HepG2 (cell line): Measurements from ENCODE around the gene GPR137. TPM values are rescaled to one million over a fixed set of nuclear protein-coding genes. Genes with fewer than 3 reads are reported as not detected.

Source experiments
- AHR ChIP-seq: IDR thresholded peaks from 2 replicates; pipeline ENCODE4 v1.6.1; 2018; ENCODE audit warnings: missing genetic modification reagents, missing compliant biosample characterization
- ARHGAP35 ChIP-seq: sonication (generic); formaldehyde crosslinking; IDR thresholded peaks from 2 replicates; pipeline ENCODE4 v1.9.0; 2022; ENCODE audit warnings: mild to moderate bottlenecking, inconsistent platforms, moderate library complexity, missing genetic modification reagents, borderline replicate concordance
- BRD4 ChIP-seq: sonication (generic); formaldehyde crosslinking; IDR thresholded peaks from 2 replicates; pipeline ENCODE4 v1.4.0; 2020; ENCODE audit warnings: missing genetic modification reagents
- ELF3 ChIP-seq: IDR thresholded peaks from 2 replicates; pipeline ENCODE4 v1.6.1; 2016; ENCODE audit warnings: missing genetic modification reagents, missing compliant biosample characterization
- NAIF1 ChIP-seq: sonication (generic); formaldehyde crosslinking; IDR thresholded peaks from 2 replicates; pipeline ENCODE4 v1.5.0; 2020; ENCODE audit warnings: mild to moderate bottlenecking, missing genetic modification reagents, borderline replicate concordance
- SETDB1 ChIP-seq: sonication (generic); formaldehyde crosslinking; IDR thresholded peaks from 2 replicates; pipeline ENCODE4 v1.5.1; 2020; ENCODE audit warnings: missing genetic modification reagents, mild to moderate bottlenecking, borderline replicate concordance
- SMARCE1 ChIP-seq: fragments of 450-650 bp; IDR thresholded peaks from 2 replicates; pipeline ENCODE4 v1.6.1; 2017; ENCODE audit warnings: borderline replicate concordance
- ZBTB20 ChIP-seq: sonication (generic); formaldehyde crosslinking; IDR thresholded peaks from 2 replicates; pipeline ENCODE4 v1.8.1; 2023; ENCODE audit warnings: missing genetic modification reagents, low read depth, mild to moderate bottlenecking, borderline replicate concordance
- ZFYVE20 ChIP-seq: sonication (generic); formaldehyde crosslinking; IDR thresholded peaks from 2 replicates; pipeline ENCODE4 v1.8.0; 2023; ENCODE audit warnings: low read depth, mild to moderate bottlenecking, moderate library complexity, missing genetic modification reagents, borderline replicate concordance
- ZMYM3 ChIP-seq: sonication (generic); formaldehyde crosslinking; IDR thresholded peaks from 2 replicates; pipeline ENCODE4 v1.5.1; 2020; ENCODE audit warnings: mild to moderate bottlenecking, missing genetic modification reagents
- ZNF263 ChIP-seq: sonication (generic); formaldehyde crosslinking; IDR thresholded peaks from 2 replicates; pipeline ENCODE4 v1.4.0; 2020; ENCODE audit warnings: missing genetic modification reagents
- ZNF564 ChIP-seq: sonication (generic); formaldehyde crosslinking; IDR thresholded peaks from 2 replicates; pipeline ENCODE4 v1.8.1; 2023; ENCODE audit warnings: mild to moderate bottlenecking, missing genetic modification reagents
- ZNF75D ChIP-seq: sonication (generic); formaldehyde crosslinking; IDR thresholded peaks from 2 replicates; pipeline ENCODE4 v1.8.1; 2023; ENCODE audit warnings: missing genetic modification reagents, mild to moderate bottlenecking, borderline replicate concordance
- ZNF773 ChIP-seq: sonication (generic); formaldehyde crosslinking; IDR thresholded peaks from 2 replicates; pipeline ENCODE4 v1.4.0; 2020; ENCODE audit warnings: missing genetic modification reagents, borderline replicate concordance
- polyA plus RNA-seq, 8 experiments: library from polyadenylated mRNA; depleted of rRNA in 3 of 8; stranded (reverse) in 7 of 8; unstranded in 1 of 8; fragments of >200 nt; fragmentation: Illumina TruSeq in 4 of 8; extraction: Trizol in 4 of 8; gene quantifications; 2 replicates each; pipeline versions ENCODE4 v1.2.1 to v1.2.3, GENCODE V29; 2011 to 2016; ENCODE audit warnings: low read depth in 4 of 8, missing spikeins in 1 of 8, mixed read lengths in 1 of 8; ENCODE audit not compliant: insufficient read depth in 1 of 8
- total RNA-seq, 5 experiments: library from RNA; depleted of rRNA; stranded (reverse); fragments of >200 nt; fragmentation: Illumina TruSeq; extraction: Trizol; gene quantifications; 2 replicates each; pipeline ENCODE4 v1.2.3, GENCODE V29; 2016; ENCODE audit warnings: low read depth in 1 of 5
- TF ChIP-seq, protein P1 (sequence below): sonication (generic); formaldehyde crosslinking; IDR thresholded peaks from 2 replicates; pipeline ENCODE4 v1.4.0; 2020; ENCODE audit warnings: missing genetic modification reagents, borderline replicate concordance
- TF ChIP-seq, protein P2 (sequence below), 2 experiments: sonication (generic) in 1 of 2; formaldehyde crosslinking in 1 of 2; IDR thresholded peaks; 2 replicates each; pipeline versions ENCODE4 v1.4.0 to v1.6.1; 2016 to 2020; ENCODE audit warnings: borderline replicate concordance in 1 of 2, low read depth in 1 of 2, mild to moderate bottlenecking in 1 of 2, missing genetic modification reagents in 1 of 2
- TF ChIP-seq, protein P3 (sequence below): sonication (generic); formaldehyde crosslinking; IDR thresholded peaks from 2 replicates; pipeline ENCODE4 v1.8.1; 2022; ENCODE audit warnings: mild to moderate bottlenecking, missing genetic modification reagents
- TF ChIP-seq, protein P4 (sequence below): sonication (generic); formaldehyde crosslinking; IDR thresholded peaks from 2 replicates; pipeline ENCODE4 v1.4.0; 2020; ENCODE audit warnings: missing genetic modification reagents

Gene GPR137
- total and polyA plus RNA-seq, 2 of the 13 experiments (the other 11 are each of a cell fraction or from before 2014, with no cell fraction given), result 8.5 to 13.2 TPM

DNA sequence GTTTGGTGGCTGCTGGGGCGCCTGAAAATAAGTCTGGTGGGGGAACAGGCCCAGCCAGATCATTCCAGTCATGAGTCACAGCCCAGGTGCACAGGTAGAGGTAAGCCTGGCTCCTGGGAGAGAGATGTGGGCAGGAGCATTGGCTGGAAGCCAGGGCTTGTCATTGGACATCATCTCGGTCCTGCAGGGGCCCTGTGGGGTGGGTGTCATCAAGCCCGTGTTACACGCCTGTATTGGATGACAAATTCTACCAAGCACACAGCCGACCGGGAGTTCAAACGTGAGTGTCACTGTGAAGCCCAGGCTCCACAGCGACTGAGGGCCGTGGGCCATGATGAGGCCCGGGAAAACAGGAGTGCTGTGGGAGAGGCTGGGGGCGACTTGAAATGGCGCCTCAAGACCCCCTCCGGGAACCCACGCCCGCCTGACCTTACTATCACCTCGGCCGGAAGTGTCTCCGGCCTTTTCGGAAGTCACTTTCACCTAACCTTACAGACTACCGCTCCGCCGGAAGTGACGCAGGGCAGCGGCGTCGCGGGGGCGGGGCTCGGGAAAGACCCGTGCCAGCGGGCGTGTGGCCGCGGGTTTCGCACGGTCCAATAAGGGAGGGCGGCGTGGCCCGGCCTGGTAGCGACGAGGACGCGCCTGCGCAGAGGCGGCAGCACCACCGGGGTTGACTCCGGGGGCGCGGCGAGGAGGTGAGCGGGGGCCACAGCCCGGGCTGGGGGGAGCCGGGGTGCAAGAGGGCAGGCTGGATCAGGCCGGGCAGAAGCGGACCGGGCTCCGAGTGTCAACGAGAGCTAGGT is 45.0 kb upstream of the GPR137 start, which contains the start of gene FKBP2 (continued):
- TF ChIP-seq ZNF564, result no peak
- TF ChIP-seq, protein P1, sequence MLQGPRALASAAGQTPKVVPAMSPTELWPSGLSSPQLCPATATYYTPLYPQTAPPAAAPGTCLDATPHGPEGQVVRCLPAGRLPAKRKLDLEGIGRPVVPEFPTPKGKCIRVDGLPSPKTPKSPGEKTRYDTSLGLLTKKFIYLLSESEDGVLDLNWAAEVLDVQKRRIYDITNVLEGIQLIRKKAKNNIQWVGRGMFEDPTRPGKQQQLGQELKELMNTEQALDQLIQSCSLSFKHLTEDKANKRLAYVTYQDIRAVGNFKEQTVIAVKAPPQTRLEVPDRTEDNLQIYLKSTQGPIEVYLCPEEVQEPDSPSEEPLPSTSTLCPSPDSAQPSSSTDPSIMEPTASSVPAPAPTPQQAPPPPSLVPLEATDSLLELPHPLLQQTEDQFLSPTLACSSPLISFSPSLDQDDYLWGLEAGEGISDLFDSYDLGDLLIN (CRISPR knock-in tag), result no peak
- TF ChIP-seq ZNF773 (CRISPR knock-in tag), result peak; percentile 41; the same call in 1 of the 2 replicates
- TF ChIP-seq, protein P2, sequence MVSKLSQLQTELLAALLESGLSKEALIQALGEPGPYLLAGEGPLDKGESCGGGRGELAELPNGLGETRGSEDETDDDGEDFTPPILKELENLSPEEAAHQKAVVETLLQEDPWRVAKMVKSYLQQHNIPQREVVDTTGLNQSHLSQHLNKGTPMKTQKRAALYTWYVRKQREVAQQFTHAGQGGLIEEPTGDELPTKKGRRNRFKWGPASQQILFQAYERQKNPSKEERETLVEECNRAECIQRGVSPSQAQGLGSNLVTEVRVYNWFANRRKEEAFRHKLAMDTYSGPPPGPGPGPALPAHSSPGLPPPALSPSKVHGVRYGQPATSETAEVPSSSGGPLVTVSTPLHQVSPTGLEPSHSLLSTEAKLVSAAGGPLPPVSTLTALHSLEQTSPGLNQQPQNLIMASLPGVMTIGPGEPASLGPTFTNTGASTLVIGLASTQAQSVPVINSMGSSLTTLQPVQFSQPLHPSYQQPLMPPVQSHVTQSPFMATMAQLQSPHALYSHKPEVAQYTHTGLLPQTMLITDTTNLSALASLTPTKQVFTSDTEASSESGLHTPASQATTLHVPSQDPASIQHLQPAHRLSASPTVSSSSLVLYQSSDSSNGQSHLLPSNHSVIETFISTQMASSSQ (IDR thresholded peaks at IDR 0.05; ENCODE audit: low read depth), result no peak
- TF ChIP-seq, protein P2 (CRISPR knock-in tag; IDR thresholded peaks at IDR 0.05; ENCODE audit: borderline replicate concordance), result no peak; the same call in 1 of the 2 replicates
- TF ChIP-seq SMARCE1, result no peak
- TF ChIP-seq BRD4 (CRISPR knock-in tag), result peak; percentile 68; the same call in 1 of the 2 replicates
- no peak for TF ChIP-seq ZNF75D
- TF ChIP-seq ARHGAP35 (CRISPR knock-in tag), result no peak
- TF ChIP-seq ZMYM3 (CRISPR knock-in tag), result no peak
- TF ChIP-seq SETDB1 (CRISPR knock-in tag), result no peak
- TF ChIP-seq ZBTB20 (CRISPR knock-in tag), result no peak
- TF ChIP-seq ELF3 (CRISPR knock-in tag), result peak; percentile 57; the same call in 1 of the 2 replicates
- no peak; the same call in 1 of the 2 replicates for TF ChIP-seq AHR
- TF ChIP-seq, protein P3, sequence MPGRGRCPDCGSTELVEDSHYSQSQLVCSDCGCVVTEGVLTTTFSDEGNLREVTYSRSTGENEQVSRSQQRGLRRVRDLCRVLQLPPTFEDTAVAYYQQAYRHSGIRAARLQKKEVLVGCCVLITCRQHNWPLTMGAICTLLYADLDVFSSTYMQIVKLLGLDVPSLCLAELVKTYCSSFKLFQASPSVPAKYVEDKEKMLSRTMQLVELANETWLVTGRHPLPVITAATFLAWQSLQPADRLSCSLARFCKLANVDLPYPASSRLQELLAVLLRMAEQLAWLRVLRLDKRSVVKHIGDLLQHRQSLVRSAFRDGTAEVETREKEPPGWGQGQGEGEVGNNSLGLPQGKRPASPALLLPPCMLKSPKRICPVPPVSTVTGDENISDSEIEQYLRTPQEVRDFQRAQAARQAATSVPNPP (CRISPR knock-in tag), result no peak; the same call in 1 of the 2 replicates
- TF ChIP-seq ZNF263 (CRISPR knock-in tag), result 0 out of 2 replicates have a peak, but pooled peaks have one; percentile 28
- TF ChIP-seq ZFYVE20 (CRISPR knock-in tag), result no peak
- TF ChIP-seq NAIF1 (CRISPR knock-in tag), result no peak
- TF ChIP-seq, protein P4, sequence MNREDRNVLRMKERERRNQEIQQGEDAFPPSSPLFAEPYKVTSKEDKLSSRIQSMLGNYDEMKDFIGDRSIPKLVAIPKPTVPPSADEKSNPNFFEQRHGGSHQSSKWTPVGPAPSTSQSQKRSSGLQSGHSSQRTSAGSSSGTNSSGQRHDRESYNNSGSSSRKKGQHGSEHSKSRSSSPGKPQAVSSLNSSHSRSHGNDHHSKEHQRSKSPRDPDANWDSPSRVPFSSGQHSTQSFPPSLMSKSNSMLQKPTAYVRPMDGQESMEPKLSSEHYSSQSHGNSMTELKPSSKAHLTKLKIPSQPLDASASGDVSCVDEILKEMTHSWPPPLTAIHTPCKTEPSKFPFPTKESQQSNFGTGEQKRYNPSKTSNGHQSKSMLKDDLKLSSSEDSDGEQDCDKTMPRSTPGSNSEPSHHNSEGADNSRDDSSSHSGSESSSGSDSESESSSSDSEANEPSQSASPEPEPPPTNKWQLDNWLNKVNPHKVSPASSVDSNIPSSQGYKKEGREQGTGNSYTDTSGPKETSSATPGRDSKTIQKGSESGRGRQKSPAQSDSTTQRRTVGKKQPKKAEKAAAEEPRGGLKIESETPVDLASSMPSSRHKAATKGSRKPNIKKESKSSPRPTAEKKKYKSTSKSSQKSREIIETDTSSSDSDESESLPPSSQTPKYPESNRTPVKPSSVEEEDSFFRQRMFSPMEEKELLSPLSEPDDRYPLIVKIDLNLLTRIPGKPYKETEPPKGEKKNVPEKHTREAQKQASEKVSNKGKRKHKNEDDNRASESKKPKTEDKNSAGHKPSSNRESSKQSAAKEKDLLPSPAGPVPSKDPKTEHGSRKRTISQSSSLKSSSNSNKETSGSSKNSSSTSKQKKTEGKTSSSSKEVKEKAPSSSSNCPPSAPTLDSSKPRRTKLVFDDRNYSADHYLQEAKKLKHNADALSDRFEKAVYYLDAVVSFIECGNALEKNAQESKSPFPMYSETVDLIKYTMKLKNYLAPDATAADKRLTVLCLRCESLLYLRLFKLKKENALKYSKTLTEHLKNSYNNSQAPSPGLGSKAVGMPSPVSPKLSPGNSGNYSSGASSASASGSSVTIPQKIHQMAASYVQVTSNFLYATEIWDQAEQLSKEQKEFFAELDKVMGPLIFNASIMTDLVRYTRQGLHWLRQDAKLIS, result no peak
